GM19468 (cell line): ENCODE data around the gene RASSF7.
A peak's percentile ranks its signal among the peaks of the same experiment; 100 is the strongest.
"Not testable (repeated sequence)": the region's sequence is repeated elsewhere in the genome, so short reads cannot be mapped to it uniquely, and the experiment has no call there.

Experiments
- ATAC-seq: cut with Tn5 transposase; IDR thresholded peaks from one replicate; pipeline ENCODE4 v1.9.1; 2021; ENCODE audit warnings: mild to moderate bottlenecking, moderate library complexity, moderate number of reproducible peaks; ENCODE audit not compliant: unreplicated experiment; ENCODE audit errors: extremely low read depth

Gene RASSF7

DNA sequence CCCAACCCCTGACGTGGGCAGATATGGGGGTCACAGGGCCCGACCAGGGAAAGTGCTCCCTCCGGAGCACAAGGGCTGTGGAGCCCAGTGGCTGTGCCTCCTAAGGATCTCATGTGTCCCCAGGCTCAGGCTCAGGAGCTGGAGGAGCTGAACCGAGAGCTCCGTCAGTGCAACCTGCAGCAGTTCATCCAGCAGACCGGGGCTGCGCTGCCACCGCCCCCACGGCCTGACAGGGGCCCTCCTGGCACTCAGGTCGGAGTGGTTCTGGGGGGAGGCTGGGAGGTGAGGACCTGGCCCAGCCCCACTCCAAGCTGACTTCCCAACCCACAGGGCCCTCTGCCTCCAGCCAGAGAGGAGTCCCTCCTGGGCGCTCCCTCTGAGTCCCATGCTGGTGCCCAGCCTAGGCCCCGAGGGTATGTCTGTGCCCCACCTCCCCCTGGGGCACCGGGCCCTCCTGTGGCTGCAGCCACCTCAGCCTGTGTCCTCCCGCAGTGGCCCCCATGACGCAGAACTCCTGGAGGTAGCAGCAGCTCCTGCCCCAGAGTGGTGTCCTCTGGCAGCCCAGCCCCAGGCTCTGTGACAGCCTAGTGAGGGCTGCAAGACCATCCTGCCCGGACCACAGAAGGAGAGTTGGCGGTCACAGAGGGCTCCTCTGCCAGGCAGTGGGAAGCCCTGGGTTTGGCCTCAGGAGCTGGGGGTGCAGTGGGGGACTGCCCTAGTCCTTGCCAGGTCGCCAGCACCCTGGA is 2.5 kb downstream of the RASSF7 start:
- ATAC-seq, result no peak

DNA sequence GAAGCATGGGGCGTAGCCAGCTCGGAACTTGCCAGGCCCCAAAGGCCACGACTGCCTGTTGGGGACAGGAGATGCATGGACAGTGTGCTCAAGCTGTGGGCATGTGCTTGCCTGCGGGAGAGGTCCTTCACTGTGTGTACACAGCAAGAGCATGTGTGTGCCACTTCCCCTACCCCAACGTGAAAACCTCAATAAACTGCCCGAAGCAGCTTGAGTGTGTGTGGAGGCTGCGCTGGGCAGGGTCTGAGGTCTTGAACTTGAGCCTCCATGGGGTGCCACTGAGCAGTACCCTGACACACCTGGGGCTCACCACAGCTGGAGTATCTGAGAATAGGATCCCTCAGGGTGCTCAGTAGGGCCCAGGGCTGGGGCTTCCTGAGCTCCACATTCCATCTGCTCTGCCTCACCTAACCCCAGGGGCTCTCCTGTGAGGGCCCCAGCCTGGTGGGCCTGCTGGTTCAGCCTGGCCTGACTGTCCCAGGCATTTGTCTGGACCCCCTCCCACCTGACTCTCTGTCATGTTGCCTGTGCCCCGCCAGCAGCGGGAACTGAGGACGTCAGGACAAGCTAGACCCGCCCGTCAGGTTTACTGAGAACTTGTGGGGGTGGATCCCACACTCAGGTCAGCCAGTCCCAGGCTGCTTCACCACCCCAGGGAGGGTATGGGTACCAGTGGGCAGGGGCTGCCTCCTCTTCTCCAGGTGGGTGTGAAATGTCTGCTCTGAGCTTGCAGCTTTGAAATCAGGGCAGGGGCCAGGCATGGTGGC is 3.2 kb downstream of the RASSF7 start:
- ATAC-seq, result no peak

DNA sequence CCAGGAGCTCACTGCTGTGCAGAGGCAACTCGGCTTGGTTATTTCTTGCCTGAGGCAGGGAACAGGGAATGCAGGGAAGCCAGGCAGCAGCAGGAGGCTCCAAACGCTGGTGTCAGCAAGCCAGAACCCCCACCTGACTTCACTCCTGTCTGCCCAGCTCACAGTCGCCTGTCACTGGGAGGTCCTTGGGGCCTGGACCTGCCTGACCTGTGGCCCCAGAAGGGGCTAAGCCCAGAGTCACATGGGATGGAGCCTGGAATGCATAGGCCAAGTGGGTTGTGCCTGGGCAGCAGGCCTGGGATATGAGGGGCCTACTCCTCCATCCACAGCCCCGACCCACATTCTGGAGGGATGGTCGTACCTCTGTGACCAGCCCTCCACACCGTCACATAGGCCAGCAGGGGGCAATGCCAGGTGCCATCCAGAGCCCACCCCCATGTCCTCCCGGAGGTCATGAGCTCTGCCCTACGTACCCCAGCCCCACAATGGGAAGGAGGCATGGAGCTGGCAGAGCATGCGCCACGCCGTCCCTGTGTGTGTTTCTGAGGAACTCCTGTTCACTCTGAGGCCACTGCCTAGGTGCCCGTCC is 5.2 kb downstream of the RASSF7 start:
- ATAC-seq, result no peak

DNA sequence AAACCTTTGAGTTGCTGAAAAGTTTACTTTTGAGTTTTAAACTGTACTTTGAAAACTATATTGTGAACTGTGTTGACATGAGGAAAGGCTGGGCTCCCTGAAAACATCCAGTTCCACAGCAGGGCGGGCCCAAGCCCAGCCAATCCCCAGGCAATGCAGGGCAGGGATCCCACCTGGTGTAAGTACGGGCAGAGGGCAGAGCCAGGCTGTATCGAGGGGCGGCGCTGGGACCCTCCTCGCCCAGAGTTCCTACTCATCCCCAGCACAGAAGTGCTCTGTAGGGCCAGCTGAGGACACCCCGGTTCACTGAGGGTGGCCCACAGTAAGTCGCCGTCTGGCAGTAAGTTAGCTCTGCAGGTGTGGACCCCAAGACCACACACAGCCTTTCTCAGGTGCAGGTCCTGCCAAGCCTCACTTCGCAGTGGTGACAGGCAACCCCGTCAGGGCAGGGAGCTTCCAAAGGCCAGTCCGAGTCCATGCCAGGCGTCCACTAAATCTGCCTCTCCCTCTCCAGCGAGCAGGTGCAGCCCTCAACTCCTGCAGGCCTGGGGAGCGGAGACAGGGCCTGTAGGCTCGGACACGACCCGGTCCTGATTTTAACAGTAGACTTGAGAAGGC is 6.3 kb downstream of the RASSF7 start:
- ATAC-seq, result no peak

DNA sequence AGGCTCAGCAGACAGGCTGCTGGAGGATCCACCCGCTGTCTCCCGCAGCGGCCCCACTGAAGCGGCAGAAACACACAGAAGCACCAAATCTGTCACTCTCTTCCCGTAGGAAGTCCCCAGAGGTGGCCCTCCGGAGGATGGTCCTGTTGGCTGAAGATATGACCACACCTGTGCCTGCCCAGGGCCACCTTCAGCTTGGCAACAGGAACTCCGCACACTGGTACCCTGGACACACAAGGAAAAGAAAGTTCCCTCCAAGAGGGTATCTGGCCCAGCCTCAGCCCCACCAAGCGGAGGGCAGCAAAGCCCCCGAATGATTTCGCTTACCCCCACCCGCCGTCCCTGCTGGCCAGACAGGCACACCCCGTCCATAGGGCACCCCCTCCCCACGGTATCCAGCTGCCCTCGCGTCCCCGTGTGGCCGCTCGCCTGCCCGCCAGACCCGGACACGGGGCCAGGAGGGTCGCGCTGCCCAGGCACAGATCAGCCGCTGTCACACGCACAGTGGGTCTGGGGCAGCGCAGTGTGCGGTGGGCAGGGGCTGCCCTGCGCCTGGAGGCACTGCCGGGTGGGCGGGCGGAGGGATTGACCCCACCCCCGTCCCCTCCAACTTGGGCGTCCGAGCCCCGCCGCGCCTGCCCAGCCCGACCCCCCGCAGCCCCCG is 7.0 kb downstream of the RASSF7 start:
- ATAC-seq, result no peak

DNA sequence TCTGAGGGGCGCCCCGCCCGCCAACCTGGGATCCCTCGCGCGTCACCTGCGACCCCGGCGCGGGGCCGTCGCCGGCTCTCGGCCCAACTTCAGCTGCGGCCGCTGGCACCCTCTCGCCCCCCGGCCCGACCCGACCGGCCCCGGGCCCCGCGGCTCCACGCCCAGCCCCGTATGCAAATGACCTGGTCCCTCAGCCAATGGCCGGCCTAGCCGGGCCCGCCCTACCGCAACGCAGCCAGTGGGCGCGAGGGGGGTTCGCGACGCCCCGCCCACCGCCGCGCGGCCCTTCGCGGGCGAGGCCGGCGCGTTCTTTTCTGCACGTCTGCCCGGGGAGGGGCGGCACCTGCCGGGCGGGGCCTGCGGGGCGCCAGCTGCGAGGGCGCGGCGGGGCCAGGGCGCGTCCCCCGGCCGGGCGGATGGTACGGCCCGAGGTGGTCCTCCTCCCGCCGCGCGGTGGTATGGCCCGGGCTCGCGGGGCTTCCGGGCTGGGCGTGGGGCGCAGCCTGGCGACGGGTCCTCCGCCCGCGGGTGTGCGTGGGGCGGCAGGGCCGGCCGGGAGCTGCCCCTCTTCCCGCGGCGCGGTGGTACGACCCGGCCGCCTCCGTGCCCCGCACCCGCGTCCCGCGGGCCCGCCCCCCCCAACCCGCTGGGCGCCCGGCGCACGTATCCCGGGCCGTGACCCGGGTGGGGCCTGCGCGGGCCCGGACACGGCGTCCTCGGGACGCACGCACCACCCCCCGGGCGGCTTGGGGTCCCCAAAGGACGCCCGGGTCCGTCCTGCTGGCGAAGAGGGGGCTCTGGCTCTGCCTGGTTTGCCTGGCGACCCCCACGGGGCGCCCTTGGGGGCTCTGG is 7.8 kb downstream of the RASSF7 start:
- ATAC-seq, result peak; percentile 74

DNA sequence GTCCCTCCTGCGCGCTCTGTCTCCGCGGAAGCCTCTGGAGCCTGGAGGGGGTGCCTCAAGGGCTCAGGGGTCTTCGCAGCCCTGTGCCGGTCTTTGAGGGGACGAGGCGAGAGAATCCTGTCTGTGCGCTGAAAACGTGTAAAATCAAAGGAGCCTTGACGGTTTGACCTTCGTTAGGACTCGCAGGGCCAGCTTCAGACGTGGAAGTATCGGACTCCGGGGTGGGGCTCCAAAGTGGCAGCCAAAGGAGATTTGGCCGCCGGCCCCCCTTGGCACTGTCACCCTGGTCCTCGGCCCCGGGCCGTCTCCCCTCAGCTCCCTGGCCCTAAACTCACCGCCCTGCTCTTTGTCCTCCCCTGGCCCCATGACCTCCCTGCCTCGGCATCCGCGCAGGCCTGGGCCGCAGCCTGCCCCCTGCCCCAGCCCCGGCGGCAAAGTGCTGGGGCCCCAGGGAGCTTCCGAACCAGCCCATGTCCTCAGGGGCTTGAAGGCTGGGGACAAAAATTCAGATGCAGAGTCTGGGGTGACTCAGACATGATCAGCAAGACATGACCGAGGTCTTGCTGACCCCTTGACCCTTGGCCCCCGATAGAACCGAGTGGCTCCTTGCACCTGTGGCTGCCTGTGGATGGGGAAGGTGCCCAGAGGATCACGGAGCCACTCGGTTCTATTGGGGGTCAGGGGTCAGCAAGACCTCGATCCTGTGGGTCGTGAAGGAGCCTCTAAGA is 8.6 kb downstream of the RASSF7 start:
- no peak for ATAC-seq

DNA sequence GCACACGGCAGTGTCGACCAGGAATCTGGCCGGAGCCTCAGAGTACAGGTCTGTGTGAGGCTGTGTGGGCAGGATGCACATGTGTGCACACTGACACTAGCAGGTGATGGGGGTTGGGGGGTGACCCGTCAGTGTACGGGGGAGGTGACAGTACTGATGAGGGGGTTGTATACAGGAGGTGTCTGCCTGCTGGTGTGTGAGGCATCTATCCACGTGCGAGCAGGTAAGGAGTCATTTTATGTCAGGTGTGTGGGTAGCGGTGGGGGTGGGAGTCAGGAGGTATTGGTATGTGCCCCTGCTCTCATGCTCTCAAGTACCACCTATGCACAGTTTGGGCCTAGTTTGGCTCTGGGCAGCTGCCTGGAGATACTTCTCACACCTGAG is 11.0 kb downstream of the RASSF7 start:
- ATAC-seq, result no peak

DNA sequence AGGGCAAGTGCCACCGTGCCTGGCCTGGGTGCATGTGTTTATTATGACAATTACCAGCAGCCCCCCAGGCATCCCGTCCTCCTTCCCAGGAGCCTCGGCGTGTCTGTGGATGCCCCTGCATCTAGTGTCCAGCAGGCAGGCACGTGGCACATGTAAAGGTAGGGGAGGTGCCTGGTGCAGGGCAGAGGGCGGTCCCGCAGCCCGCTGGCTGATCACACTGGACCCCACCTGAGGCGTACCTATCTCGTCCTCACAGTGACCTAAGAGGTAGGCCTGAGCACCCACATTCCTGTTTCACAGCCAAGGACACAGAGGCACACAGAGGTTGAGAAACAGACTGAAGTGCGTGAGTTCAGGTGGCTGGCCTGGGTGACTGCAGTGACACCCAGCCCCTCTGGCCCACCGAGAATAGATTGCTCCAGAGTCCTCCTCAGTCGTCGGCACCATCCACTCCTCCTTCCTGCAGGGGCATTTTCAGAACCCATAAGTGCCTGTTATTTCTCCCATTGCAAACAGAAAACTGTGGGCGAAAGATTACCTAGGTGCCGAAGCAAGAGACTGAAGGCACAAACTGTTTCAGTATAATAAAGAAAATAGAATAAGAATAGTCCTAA is 12.5 kb downstream of the RASSF7 start:
- ATAC-seq, result no peak

DNA sequence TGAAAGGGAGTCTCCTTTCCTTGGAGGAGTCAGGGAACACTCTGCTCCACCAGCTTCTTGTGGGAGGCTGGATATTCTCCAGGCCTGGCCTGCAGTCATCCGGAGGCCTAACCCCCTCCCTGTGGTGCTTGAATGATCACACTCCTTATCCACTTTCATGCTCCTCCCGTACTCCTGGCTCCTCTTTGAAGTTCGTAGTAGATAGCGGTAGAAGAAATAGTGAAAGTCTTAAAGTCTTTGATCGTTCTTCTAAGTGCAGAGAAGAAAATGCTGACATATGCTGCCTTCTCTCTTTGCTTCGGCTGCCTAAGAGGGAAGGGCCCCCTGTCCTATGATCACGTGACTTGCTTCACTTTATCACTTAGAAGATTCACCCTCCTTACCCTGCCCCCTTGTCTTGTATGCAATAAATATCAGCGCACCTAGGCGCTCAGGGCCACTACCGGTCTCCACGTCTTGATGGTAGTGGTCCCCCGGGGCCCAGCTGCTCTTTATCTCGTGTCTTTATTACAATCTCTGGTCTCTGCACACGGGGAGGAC is 13.3 kb downstream of the RASSF7 start:
- ATAC-seq, result not testable (repeated sequence)

DNA sequence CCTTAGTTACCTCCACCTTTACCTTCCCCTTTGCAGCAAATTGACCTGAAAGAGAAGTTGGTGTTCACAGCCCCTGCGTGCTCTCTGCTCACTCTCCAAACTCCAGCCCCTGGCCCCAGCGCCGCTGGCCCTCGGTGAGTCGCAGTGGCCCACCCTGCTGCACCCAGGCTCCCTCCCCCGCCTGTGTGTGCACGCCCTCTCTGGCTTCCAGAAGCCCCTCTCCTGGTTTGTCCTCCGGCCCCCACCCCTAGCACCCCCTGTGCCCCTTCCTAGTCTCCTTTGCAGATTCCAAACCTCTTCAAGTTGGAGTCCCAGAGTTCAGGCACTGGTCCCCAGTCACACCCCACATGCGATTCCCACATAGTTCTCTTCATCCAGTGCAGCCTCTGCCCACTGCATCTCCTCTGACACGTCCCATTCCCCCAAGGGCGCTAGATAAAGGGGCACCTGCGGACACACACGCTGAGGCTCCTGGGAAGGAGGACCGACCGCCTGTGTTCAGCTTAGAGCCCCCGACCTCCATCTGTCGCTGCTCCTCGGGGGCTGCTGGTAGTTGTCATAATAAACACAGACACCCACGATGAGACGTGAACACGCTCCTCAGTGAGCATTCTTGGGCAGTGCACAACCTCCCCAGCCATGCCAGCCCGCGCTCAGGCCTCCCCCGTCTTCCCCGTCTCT is 14.0 kb downstream of the RASSF7 start:
- ATAC-seq, result no peak

DNA sequence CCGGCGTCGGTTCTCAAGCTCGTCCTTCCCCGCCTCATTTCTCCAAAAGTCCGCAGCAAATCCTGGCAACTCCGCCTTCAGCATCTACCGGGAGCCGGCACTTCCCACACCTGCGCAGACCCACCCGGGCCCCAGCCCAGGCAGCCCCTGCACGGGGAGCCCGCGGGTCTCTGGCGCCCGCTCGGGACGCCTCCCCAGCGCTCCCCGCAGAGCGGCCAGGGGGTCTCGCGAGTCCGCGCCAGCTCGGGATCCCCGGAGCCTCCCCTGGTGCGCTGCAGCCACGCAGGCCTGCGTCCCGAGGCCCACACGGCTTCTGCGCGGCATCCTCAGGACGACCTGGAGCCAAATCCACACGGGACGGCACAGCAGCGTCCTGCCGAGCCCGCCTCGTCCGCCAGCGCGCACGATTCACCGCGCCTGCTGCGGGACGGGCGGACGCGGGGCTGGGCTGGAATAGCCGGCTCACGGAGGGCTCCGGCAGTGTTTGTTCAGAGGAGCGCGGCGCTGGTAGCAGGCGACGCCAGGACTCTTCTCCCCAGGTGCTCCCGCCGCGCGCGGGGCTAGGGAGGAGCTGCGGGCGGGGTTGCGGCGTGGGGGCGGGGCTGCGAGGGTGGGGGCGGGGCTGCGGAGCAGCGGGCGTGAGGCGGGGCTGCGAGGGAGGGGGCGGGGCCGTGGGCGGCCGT is 14.7 kb downstream of the RASSF7 start:
- ATAC-seq, result no peak

DNA sequence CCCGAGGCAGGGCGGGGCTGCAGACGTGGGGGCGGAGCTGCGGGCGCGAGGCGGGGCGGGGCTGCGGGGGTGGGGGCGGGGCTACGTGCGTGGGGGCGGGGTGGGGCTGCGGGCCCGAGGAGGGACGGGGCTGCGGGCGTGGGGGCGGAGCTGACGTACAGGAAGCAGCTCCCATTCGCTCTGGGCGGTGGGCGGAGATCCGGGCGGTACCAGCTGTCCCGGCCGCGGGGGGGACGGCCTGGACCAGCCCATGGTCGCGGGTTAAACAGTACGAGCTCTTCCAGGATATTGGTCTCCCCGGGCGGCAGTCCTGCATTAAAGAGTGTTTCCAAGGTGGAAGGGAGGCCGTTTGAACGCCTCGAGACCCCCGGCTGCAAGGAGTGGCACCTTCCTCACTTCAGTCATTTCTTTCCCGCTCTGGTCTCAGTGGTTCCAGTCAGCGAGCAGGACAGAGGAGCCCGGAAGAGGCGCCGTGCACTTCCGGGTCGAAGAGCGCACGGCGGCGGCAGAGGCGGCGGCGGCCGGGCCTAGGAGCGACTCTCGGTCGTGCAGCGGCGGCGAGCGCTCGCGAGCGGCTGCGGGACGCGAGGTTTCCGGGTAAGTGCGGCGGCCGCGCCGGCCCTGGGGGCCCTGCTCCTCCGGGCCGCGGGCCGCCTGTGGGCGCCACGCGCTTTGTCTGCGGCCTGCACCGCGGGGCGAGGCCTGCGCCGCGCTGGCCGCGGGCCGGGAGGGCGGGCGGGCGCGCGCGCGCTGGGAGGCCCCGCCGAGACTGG is 15.4 kb downstream of the RASSF7 start, which contains the start of gene PHRF1:
TSS of gene PHRF1 (plus strand) at position 475 of the 773 bp plus-strand sequence. CDS start 5,043 bp downstream, outside the sequence.
- ATAC-seq, result peak; percentile 57

DNA sequence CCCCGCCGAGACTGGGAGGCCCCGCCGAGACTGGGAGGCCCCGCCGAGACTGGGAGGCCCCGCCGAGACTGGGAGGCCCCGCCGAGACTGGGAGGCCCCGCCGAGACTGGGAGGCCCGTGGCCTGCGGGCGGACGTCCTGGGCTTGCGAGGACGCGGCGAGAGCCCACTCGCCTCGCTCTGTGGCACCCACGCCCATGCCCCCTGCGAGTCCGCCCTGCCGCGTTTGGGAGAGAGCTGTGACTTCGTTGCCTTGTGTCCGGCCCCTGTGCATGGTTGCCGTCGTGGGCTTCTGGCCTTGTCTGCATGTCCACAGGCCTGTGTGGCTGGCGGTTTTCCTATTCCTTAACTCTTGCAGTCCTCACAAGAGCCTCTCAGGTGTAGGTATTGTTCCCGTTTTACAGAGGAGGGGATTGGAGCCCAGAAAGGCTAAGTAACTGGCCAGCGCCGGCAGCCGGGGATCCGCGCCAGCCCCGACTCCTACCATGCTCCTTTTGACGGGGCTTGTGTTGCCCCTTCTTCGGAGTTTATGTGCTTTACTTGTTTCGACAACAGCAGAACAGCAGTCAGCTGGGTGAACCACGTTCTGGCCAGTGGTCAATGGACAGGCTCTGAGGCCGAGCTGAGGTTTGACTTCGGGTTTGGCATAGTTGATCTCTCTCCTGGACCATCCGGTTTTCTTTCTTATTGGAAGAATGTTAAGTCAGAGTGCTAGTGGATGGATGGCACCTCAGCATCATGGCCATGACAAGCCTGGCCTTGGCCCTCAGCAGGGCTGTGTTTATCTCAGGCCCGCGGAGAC is 16.2 kb downstream of the RASSF7 start:
- no peak for ATAC-seq

DNA sequence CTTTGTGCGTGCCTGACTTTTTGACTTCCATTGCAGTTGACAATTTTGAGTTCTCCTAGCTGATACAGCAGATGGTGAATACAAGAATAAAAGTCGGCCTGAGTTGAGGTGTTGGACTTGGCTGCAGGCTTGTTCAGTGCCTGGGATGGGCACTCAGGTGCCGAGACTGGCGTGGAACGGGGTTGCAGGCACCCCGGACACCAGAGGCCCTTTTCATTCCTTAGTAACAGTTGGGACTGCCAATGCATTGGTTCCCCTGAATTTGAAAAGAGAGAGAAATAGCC is 16.8 kb downstream of the RASSF7 start:
- ATAC-seq, result no peak
